ENCODE results near the gene ELL. TPM values are rescaled to one million over a fixed set of nuclear protein-coding genes. Genes with fewer than 3 reads are reported as not detected.

The ELL gene
- total and polyA plus RNA-seq, 2 experiments from 2014 or later: 16.4 to 24.2 TPM

DNA sequence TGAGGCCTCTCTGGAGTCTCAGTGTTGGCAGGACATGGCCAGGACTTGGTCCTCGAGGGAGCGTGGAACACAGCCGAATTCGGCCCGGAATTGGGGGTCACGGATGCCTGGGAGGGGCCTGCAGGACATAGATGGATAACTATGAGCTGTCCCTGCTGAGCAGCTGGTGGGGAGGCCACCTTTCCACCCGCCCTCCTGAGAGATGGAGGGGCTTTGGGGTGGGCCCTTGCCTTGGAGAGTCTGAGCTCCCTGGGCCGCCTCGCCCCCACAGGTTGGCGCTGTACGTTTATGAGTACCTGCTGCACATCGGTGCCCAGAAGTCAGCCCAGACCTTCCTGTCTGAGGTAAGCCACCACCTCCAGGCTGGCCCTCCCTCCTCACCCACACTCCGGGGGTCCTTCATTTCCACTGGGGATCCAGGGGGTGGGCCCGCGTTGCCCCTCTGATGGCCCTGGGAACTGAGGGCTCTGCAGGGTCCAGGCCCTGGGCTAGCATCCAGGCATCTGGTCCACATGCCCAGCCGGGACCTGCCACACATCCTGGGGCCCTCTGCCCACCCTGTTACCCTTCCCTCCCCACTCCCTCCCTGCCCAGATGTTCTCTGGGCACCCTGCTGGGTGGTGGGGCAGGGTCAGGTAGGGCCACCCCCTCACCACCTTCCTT, 94.7 kb downstream of the ELL start:
- Histone ChIP-seq H3K27me3 (replicated peaks; ENCODE audit: insufficient read depth) (no peaks in the 10 kb centered on the region), H4K20me1 (ENCODE audit: insufficient read depth) (no peaks in the 10 kb centered on the region), H3K4me3 (no peak overlapping the region), H3K27ac (no peak overlapping the region), H2AFZ (no peak overlapping the region), H3K4me2 (ENCODE audit: unreplicated experiment) (no peak overlapping the region), H3F3A (ENCODE audit: insufficient read depth) (peaks cover 6% of the 10 kb centered on the region), H3K79me2 (ENCODE audit: insufficient read depth) (peaks cover 74% of the 10 kb centered on the region), H3K9ac (no peak overlapping the region), H3K9me3 (ENCODE audit: low read depth) (no peaks in the 10 kb centered on the region), H3K9me2 (ENCODE audit: insufficient read depth) (no peaks in the 10 kb centered on the region), H3K36me3 (ENCODE audit: low read depth) (no peaks in the 10 kb centered on the region), H3K4me1 (ENCODE audit: insufficient read depth) (peaks cover 30% of the 10 kb centered on the region)
- 72 to 76% methylated on average over 14 to 16 of the region's 16 CpGs for WGBS, 2 experiments (ENCODE audit: low coverage in 1 of 2, low lambda C conversion rate in 2 of 2, missing lambda C conversion rate in 2 of 2)
- DNase-seq: no peak
- in situ Hi-C loops (cut with MboI): no loop called here
- no peak for TF ChIP-seq EZH2phosphoT487 (IDR thresholded peaks at IDR 0.05; ENCODE audit: insufficient read depth, low read depth)
- TF ChIP-seq EZH2 (IDR thresholded peaks at IDR 0.05; ENCODE audit: insufficient read depth, poor library complexity, severe bottlenecking): no peak

GRCh38 chr19:18426416-18426767, 95.5 kb downstream of the ELL start:
- WGBS, 2 experiments (ENCODE audit: low coverage in 1 of 2, low lambda C conversion rate in 2 of 2, missing lambda C conversion rate in 2 of 2): 69 to 77% methylated on average over 8 of the region's 8 CpGs
- H2AFZ ChIP-seq: no peak overlapping the region
- peaks cover 6% of the 10 kb centered on the region for H3F3A ChIP-seq (ENCODE audit: insufficient read depth)
- no peaks in the 10 kb centered on the region for H3K27me3 ChIP-seq (replicated peaks; ENCODE audit: insufficient read depth)
- H3K4me2 ChIP-seq (ENCODE audit: unreplicated experiment): peak overlapping the region; percentile 71
- no peak overlapping the region; the same call in 1 of the 2 replicates for H3K4me3 ChIP-seq
- peaks cover 33% of the 10 kb centered on the region for H3K4me1 ChIP-seq (ENCODE audit: insufficient read depth)
- in situ Hi-C loops (cut with MboI): no loop called here
- H3K79me2 ChIP-seq (ENCODE audit: insufficient read depth): peaks cover 82% of the 10 kb centered on the region
- no peaks in the 10 kb centered on the region for H3K9me2 ChIP-seq (ENCODE audit: insufficient read depth)
- peak overlapping the region; percentile 51 for H3K9ac ChIP-seq
- no peak for DNase-seq
- H3K9me3 ChIP-seq (ENCODE audit: low read depth): no peaks in the 10 kb centered on the region
- peak overlapping the region; percentile 65 for H3K27ac ChIP-seq
- TF ChIP-seq EZH2phosphoT487 (IDR thresholded peaks at IDR 0.05; ENCODE audit: insufficient read depth, low read depth): no peak
- TF ChIP-seq EZH2 (IDR thresholded peaks at IDR 0.05; ENCODE audit: insufficient read depth, poor library complexity, severe bottlenecking): no peak
- no peaks in the 10 kb centered on the region for H4K20me1 ChIP-seq (ENCODE audit: insufficient read depth)
- H3K36me3 ChIP-seq (ENCODE audit: low read depth): no peaks in the 10 kb centered on the region

GRCh38 chr19:18425515-18426415, 96.1 kb downstream of the ELL start:
- WGBS, 2 experiments (ENCODE audit: low coverage in 1 of 2, low lambda C conversion rate in 2 of 2, missing lambda C conversion rate in 2 of 2): 28 to 35% methylated on average over 16 to 17 of the region's 18 CpGs
- peak overlapping the region; percentile 71 for H3K4me2 ChIP-seq (ENCODE audit: unreplicated experiment)
- no peaks in the 10 kb centered on the region for H4K20me1 ChIP-seq (ENCODE audit: insufficient read depth)
- no peaks in the 10 kb centered on the region for H3K9me2 ChIP-seq (ENCODE audit: insufficient read depth)
- peak overlapping the region; percentile 51 for H3K9ac ChIP-seq
- no peak overlapping the region; the same call in 1 of the 2 replicates for H3K4me3 ChIP-seq
- no peaks in the 10 kb centered on the region for H3K9me3 ChIP-seq (ENCODE audit: low read depth)
- H3K79me2 ChIP-seq (ENCODE audit: insufficient read depth): peaks cover 88% of the 10 kb centered on the region
- H3F3A ChIP-seq (ENCODE audit: insufficient read depth): peaks cover 6% of the 10 kb centered on the region
- no peak for TF ChIP-seq EZH2phosphoT487 (IDR thresholded peaks at IDR 0.05; ENCODE audit: insufficient read depth, low read depth)
- TF ChIP-seq EZH2 (IDR thresholded peaks at IDR 0.05; ENCODE audit: insufficient read depth, poor library complexity, severe bottlenecking): no peak
- H3K27ac ChIP-seq: peak overlapping the region; percentile 65
- H3K36me3 ChIP-seq (ENCODE audit: low read depth): no peaks in the 10 kb centered on the region
- no peak overlapping the region for H2AFZ ChIP-seq
- DNase-seq: peak; percentile 93
- H3K4me1 ChIP-seq (ENCODE audit: insufficient read depth): peaks cover 39% of the 10 kb centered on the region
- H3K27me3 ChIP-seq (replicated peaks; ENCODE audit: insufficient read depth): no peaks in the 10 kb centered on the region
- in situ Hi-C loops (cut with MboI): no loop called here

GRCh38 chr19:18424890-18425514, 96.9 kb downstream of the ELL start:
- Histone ChIP-seq H4K20me1 (ENCODE audit: insufficient read depth) (no peaks in the 10 kb centered on the region), H3K9me2 (ENCODE audit: insufficient read depth) (no peaks in the 10 kb centered on the region), H3K9ac (no peak overlapping the region), H3K4me3 (no peak overlapping the region), H2AFZ (no peak overlapping the region), H3K79me2 (ENCODE audit: insufficient read depth) (peaks cover 94% of the 10 kb centered on the region), H3K27ac (peak overlapping the region; percentile 65; the same call in 1 of the 2 replicates), H3K4me2 (ENCODE audit: unreplicated experiment) (no peak overlapping the region), H3F3A (ENCODE audit: insufficient read depth) (peaks cover 6% of the 10 kb centered on the region), H3K27me3 (replicated peaks; ENCODE audit: insufficient read depth) (no peaks in the 10 kb centered on the region), H3K9me3 (ENCODE audit: low read depth) (no peaks in the 10 kb centered on the region), H3K36me3 (ENCODE audit: low read depth) (no peaks in the 10 kb centered on the region), H3K4me1 (ENCODE audit: insufficient read depth) (peaks cover 42% of the 10 kb centered on the region)
- in situ Hi-C loops (cut with MboI): no loop called here
- no peak for TF ChIP-seq EZH2phosphoT487 (IDR thresholded peaks at IDR 0.05; ENCODE audit: insufficient read depth, low read depth)
- TF ChIP-seq EZH2 (IDR thresholded peaks at IDR 0.05; ENCODE audit: insufficient read depth, poor library complexity, severe bottlenecking): no peak
- no peak for DNase-seq
- 80 to 84% methylated on average over 11 to 17 of the region's 17 CpGs for WGBS, 2 experiments (ENCODE audit: low coverage in 1 of 2, low lambda C conversion rate in 2 of 2, missing lambda C conversion rate in 2 of 2)

All from GM23248 (cell line).